GM12878 (cell line): ENCODE measurements around the gene SMAGP. TPM values are rescaled to one million over a fixed set of nuclear protein-coding genes. Genes with fewer than 3 reads are reported as not detected.

Experiments used
- ATAC-seq: fragments of 200-7000 bp; cut with Tn5 transposase; 3 replicates; pipeline ENCODE4 v1.9.1; 2020; ENCODE audit warnings: mild to moderate bottlenecking, moderate library complexity
- BruUV-seq: library from RNA; stranded (reverse); fragments of 400-500 nt; replicated peaks from 2 replicates; lab custom pipeline; 2021; lab: Mats Ljungman, UMichigan
- CTCF ChIA-PET: fragments of 300-600 bp; sonication (Branson Sonifier 250); formaldehyde crosslinking; extraction: SDS; loops from one replicate; lab custom pipeline; 2021; ENCODE audit warnings: inconsistent platforms; lab: Yijun Ruan, JAX
- POLR2A ChIA-PET: fragments of 350-600 bp; formaldehyde crosslinking; extraction: SDS; loops from one replicate; lab custom pipeline; 2021; ENCODE audit warnings: inconsistent platforms; lab: Charles Lee
- RAD21 ChIA-PET: fragments of 300-600 bp; sonication (Branson Sonifier 250); formaldehyde crosslinking; loops from one replicate; lab custom pipeline; 2023; ENCODE audit warnings: antibody characterized with exemption; ENCODE audit not compliant: unreplicated experiment; lab: Charles Lee
- SMC1A ChIA-PET: fragments of 300-600 bp; sonication (Branson Sonifier 250); formaldehyde crosslinking; loops from one replicate; lab custom pipeline; 2023; ENCODE audit not compliant: unreplicated experiment, uncharacterized antibody; lab: Charles Lee
- DNase-seq: peaks from one replicate; pipeline ENCODE4 v3.0.0-alpha.2; 2011; ENCODE audit warnings: low read depth, low spot score
- FAIRE-seq: peaks from 3 replicates; lab custom pipeline; 2011; peaks lifted over from hg19 to GRCh38; lab: Jason Lieb, UNC
- H2AFZ ChIP-seq: 2 replicates; pipeline ENCODE4 v1.6.0; 2011; ENCODE audit warnings: low read depth, low read length, control low read depth; ENCODE audit not compliant: control insufficient read depth
- H3K27ac ChIP-seq: 2 replicates; pipeline ENCODE4 v1.5.1; 2011; ENCODE audit warnings: control low read depth; ENCODE audit not compliant: control insufficient read depth, insufficient read depth
- H3K27me3 ChIP-seq, 2 experiments: replicated peaks in 1 of 2; 2 replicates each; pipeline versions ENCODE4 v1.6.0 to v1.6.1; 2011; ENCODE audit warnings: low read length in 1 of 2; ENCODE audit not compliant: control insufficient read depth in 2 of 2, insufficient read depth in 2 of 2
- H3K36me3 ChIP-seq, 2 experiments: 2 replicates each; pipeline ENCODE4 v1.5.1; 2011; ENCODE audit warnings: low read length in 1 of 2; ENCODE audit not compliant: control insufficient read depth in 2 of 2, insufficient read depth in 2 of 2
- H3K4me1 ChIP-seq: 2 replicates; pipeline ENCODE4 v1.6.1; 2011; ENCODE audit warnings: mild to moderate bottlenecking, low read length, moderate library complexity, mixed read lengths; ENCODE audit not compliant: control insufficient read depth, insufficient read depth
- H3K4me2 ChIP-seq: 2 replicates; pipeline ENCODE4 v1.6.0; 2011; ENCODE audit warnings: control low read depth; ENCODE audit not compliant: control insufficient read depth, insufficient read depth
- H3K4me3 ChIP-seq: fragments of 200-600 bp; sonication (generic); 2 replicates; pipeline ENCODE4 v1.5.1; 2016
- H3K79me2 ChIP-seq: 2 replicates; pipeline ENCODE4 v1.6.0; 2011; ENCODE audit warnings: low read length; ENCODE audit not compliant: control insufficient read depth, insufficient read depth
- H3K9ac ChIP-seq: 2 replicates; pipeline ENCODE4 v1.8.0; 2011; ENCODE audit warnings: low read length, control low read depth, mixed read lengths; ENCODE audit not compliant: control insufficient read depth, insufficient read depth
- H3K9me3 ChIP-seq: replicated peaks from 3 replicates; pipeline ENCODE4 v1.5.1; 2011; ENCODE audit warnings: mild to moderate bottlenecking, low read length; ENCODE audit not compliant: control insufficient read depth, insufficient read depth
- H4K20me1 ChIP-seq: 2 replicates; pipeline ENCODE4 v1.6.0; 2011; ENCODE audit not compliant: control insufficient read depth, insufficient read depth
- NFIC ChIP-seq: IDR thresholded peaks from 2 replicates; pipeline ENCODE4 v1.6.1; 2012; ENCODE audit warnings: low read depth, mild to moderate bottlenecking, inconsistent platforms, low read length, moderate library complexity
- NR2C2 ChIP-seq: IDR thresholded peaks from 2 replicates; pipeline ENCODE4 v1.6.1; 2011; ENCODE audit warnings: borderline replicate concordance, low read depth; ENCODE audit not compliant: control insufficient read depth, insufficient read length
- SMAD1 ChIP-seq: fragments of 450-650 bp; IDR thresholded peaks from 2 replicates; pipeline ENCODE4 v1.6.1; 2018; ENCODE audit warnings: mild to moderate bottlenecking, low read depth; ENCODE audit not compliant: partially characterized antibody
- SMARCA5 ChIP-seq: fragments of 450-650 bp; IDR thresholded peaks from 2 replicates; pipeline ENCODE4 v1.6.1; 2017; ENCODE audit warnings: mild to moderate bottlenecking
- SREBF1 ChIP-seq: IDR thresholded peaks from 2 replicates; pipeline ENCODE4 v1.6.1; 2012; ENCODE audit warnings: mild to moderate bottlenecking, low read length
- WGBS: methylation state at CpG from one replicate; pipeline ENCODE4 v1.1.6; 2016; ENCODE audit warnings: low lambda C conversion rate; ENCODE audit not compliant: insufficient replicate concordance, insufficient coverage; ENCODE audit errors: missing lambda C conversion rate; 5-methylcytosine and 5-hydroxymethylcytosine counted together
- in situ Hi-C: fragments of 300-500 bp; cut with MboI; formaldehyde crosslinking; loops from 9 replicates; pipeline ENCODE4 v1.14.3; 2018; ENCODE audit warnings: mixed read lengths
- intact Hi-C: fragments of 100-400 bp; cut with micrococcal nuclease; formaldehyde crosslinking; loops from one replicate; pipeline ENCODE4 v1.14.2; 2022; ENCODE audit not compliant: unreplicated experiment
- polyA plus RNA-seq, 11 experiments: library from polyadenylated mRNA; depleted of rRNA in 4 of 11; unstranded in 6 of 11; stranded (reverse) in 5 of 11; fragments of >200 nt; fragmentation: Nextera tagmentation in 4 of 11; fragmentation: Illumina TruSeq in 1 of 11; extraction: Ambion mirVana in 4 of 11; extraction: Trizol in 1 of 11; gene quantifications; 1 replicate in 1 of 11; 2 replicates in 10 of 11; pipeline versions ENCODE4 v1.2.1 to v1.2.3, GENCODE V29; 2011 to 2016; ENCODE audit warnings: inconsistent platforms in 2 of 11, missing spikeins in 2 of 11, low read depth in 1 of 11
- total RNA-seq, 4 experiments: library from RNA; depleted of rRNA in 3 of 4; stranded (reverse); fragments of >200 nt in 3 of 4; fragmentation: Illumina TruSeq in 1 of 4; extraction: Trizol in 1 of 4; gene quantifications; 2 replicates each; pipeline versions ENCODE4 v1.2.1 to v1.2.3, GENCODE V29; 2013 to 2021
- TF ChIP-seq, protein P1 (sequence below): fragments of 450-650 bp; IDR thresholded peaks from 2 replicates; pipeline ENCODE4 v1.6.1; 2017; ENCODE audit warnings: borderline replicate concordance

The SMAGP gene
- total and polyA plus RNA-seq, 10 of the 15 experiments (the other 5 are each of a cell fraction or from before 2014, with no cell fraction given) = 0.42 to 7.1 (median 3.9) TPM

GRCh38 chr12:51247523-51248206, 22.6 kb downstream of the SMAGP start:
- ChIA-PET RAD21 (interaction anchor here (1.1 to 1.7 kb wide), 2 partner anchors 94 to 162 kb away, joined by 3 to 4 read pairs; no protein-coding TSS in a partner anchor), CTCF (interaction anchor here (0.8 kb wide), 1 partner anchor 94 kb away, joined by 3 read pairs; no protein-coding TSS in a partner anchor), SMC1A (interaction anchor here (0.6 kb wide), 1 partner anchor 94 kb away, joined by 3 read pairs; no protein-coding TSS in a partner anchor), POLR2A (no interaction called here)
- peaks cover 0 to 16% of the 10 kb centered on the region in 2 experiments; a peak in 2 of 4 replicates for H3K36me3 ChIP-seq
- H4K20me1 ChIP-seq = no peaks in the 10 kb centered on the region
- DNase-seq (no peak), FAIRE-seq (no peak), ATAC-seq (peak; percentile 11; the same call in 2 of the 3 replicates)
- in situ Hi-C loops = no loop called here
- no peak overlapping the region for H3K4me3 ChIP-seq
- H3K79me2 ChIP-seq = no peaks in the 10 kb centered on the region
- H3K27ac ChIP-seq = no peak overlapping the region
- no TSS peak for BruUV-seq
- intact Hi-C loops = no loop called here
- TF ChIP-seq NR2C2 = no peak
- no peak for TF ChIP-seq SMAD1
- TF ChIP-seq NFIC = no peak
- TF ChIP-seq SMARCA5 = no peak
- TF ChIP-seq, protein P1, sequence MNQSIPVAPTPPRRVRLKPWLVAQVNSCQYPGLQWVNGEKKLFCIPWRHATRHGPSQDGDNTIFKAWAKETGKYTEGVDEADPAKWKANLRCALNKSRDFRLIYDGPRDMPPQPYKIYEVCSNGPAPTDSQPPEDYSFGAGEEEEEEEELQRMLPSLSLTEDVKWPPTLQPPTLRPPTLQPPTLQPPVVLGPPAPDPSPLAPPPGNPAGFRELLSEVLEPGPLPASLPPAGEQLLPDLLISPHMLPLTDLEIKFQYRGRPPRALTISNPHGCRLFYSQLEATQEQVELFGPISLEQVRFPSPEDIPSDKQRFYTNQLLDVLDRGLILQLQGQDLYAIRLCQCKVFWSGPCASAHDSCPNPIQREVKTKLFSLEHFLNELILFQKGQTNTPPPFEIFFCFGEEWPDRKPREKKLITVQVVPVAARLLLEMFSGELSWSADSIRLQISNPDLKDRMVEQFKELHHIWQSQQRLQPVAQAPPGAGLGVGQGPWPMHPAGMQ = no peak
- no peak for TF ChIP-seq SREBF1
- no peak overlapping the region for H3K9ac ChIP-seq
- peaks cover 10% of the 10 kb centered on the region for H3K4me1 ChIP-seq
- H2AFZ ChIP-seq = no peak overlapping the region
- no peak overlapping the region for H3K4me2 ChIP-seq
- no peaks in the 10 kb centered on the region for H3K27me3 ChIP-seq
- no peaks in the 10 kb centered on the region for H3K9me3 ChIP-seq
- WGBS = 80% methylated on average over 14 of the region's 14 CpGs
